A673 (cell line): Measurements from ENCODE around the gene TMC1. TPM values are rescaled to one million over a fixed set of nuclear protein-coding genes. Genes with fewer than 3 reads are reported as not detected.

Experiments
- BruUV-seq: library from RNA; stranded (reverse); fragments of 400-500 nt; replicated peaks from 2 replicates; lab custom pipeline; 2021; lab: Mats Ljungman, UMichigan
- CTCF ChIA-PET: fragments of 300-600 bp; sonication (Branson Sonifier 250); formaldehyde crosslinking; loops from one replicate; lab custom pipeline; 2022; ENCODE audit warnings: antibody characterized with exemption; lab: Charles Lee
- POLR2A ChIA-PET: fragments of 300-600 bp; sonication (Branson Sonifier 250); formaldehyde crosslinking; loops from one replicate; lab custom pipeline; 2022; ENCODE audit warnings: antibody characterized with exemption; ENCODE audit not compliant: low non-redundant PET; lab: Charles Lee
- DNase-seq: peaks from one replicate; pipeline ENCODE4 v3.0.0-alpha.2; 2015; ENCODE audit warnings: low spot score
- H3K27ac ChIP-seq: fragments of 200-600 bp; sonication (generic); 2 replicates; pipeline ENCODE4 v1.5.1; 2016; ENCODE audit warnings: mixed run types, low read depth, mild to moderate bottlenecking, mixed read lengths, antibody characterized with exemption, low read length; ENCODE audit not compliant: poor library complexity, severe bottlenecking
- H3K27me3 ChIP-seq: fragments of 200-600 bp; sonication (generic); replicated peaks from 2 replicates; pipeline ENCODE4 v1.6.1; 2017; ENCODE audit warnings: mixed run types, low read depth, mild to moderate bottlenecking, mixed read lengths, antibody characterized with exemption, low read length; ENCODE audit not compliant: insufficient read depth, poor library complexity
- H3K36me3 ChIP-seq: fragments of 200-600 bp; sonication (generic); 2 replicates; pipeline ENCODE4 v1.6.1; 2016; ENCODE audit warnings: mixed run types, mild to moderate bottlenecking, mixed read lengths, antibody characterized with exemption, low read length; ENCODE audit not compliant: insufficient read depth, poor library complexity, severe bottlenecking
- H3K4me1 ChIP-seq: fragments of 200-600 bp; sonication (generic); 2 replicates; pipeline ENCODE4 v1.6.1; 2017; ENCODE audit warnings: mixed run types, mild to moderate bottlenecking, mixed read lengths, antibody characterized with exemption, low read length; ENCODE audit not compliant: insufficient read depth, poor library complexity, severe bottlenecking
- H3K4me3 ChIP-seq: fragments of 200-600 bp; sonication (generic); 2 replicates; pipeline ENCODE4 v1.5.1; 2016; ENCODE audit warnings: low read depth, mixed run types, mild to moderate bottlenecking, mixed read lengths, low read length; ENCODE audit not compliant: poor library complexity, severe bottlenecking
- H3K9me3 ChIP-seq: fragments of 200-600 bp; sonication (generic); 2 replicates; pipeline ENCODE4 v1.6.1; 2016; ENCODE audit warnings: mixed run types, low read depth, mild to moderate bottlenecking, mixed read lengths, antibody characterized with exemption, low read length; ENCODE audit not compliant: poor library complexity, severe bottlenecking
- EZH2 ChIP-seq: fragments of 200-600 bp; sonication (generic); IDR thresholded peaks from 2 replicates; pipeline ENCODE4 v1.6.1; 2017; ENCODE audit warnings: borderline replicate concordance, low read depth, mild to moderate bottlenecking, mixed read lengths, antibody characterized with exemption, low read length; ENCODE audit not compliant: poor library complexity, severe bottlenecking
- intact Hi-C: fragments of 100-400 bp; cut with micrococcal nuclease; formaldehyde crosslinking; loops from one replicate; pipeline ENCODE4 v1.10.0; 2022; ENCODE audit not compliant: unreplicated experiment
- total RNA-seq: library from RNA; stranded (reverse); gene quantifications from 2 replicates; pipeline ENCODE4 v1.2.3, GENCODE V29; 2021
- TF ChIP-seq, protein P1 (sequence below): fragments of 300-800, 200-600 bp; sonication (generic); conservative IDR thresholded peaks from 2 replicates; pipeline ENCODE4 v1.5.1; 2017; ENCODE audit warnings: low read depth, mild to moderate bottlenecking, antibody characterized with exemption, low read length, moderate library complexity, mixed read lengths

TMC1 gene
- total RNA-seq, 1 experiment from 2014 or later, result 0.75 TPM

GRCh38 chr9:72823971-72824370, 302.6 kb downstream of the TMC1 start:
- H3K27ac ChIP-seq, result no peak overlapping the region
- POLR2A ChIA-PET, result no interaction called here
- H3K4me1 ChIP-seq, result no peaks in the 10 kb centered on the region
- BruUV-seq, result no TSS peak
- intact Hi-C loops, result loop anchor here (2.0 kb wide), 1 partner anchor 543 kb away; no protein-coding TSS in a partner anchor
- TF ChIP-seq, protein P1, sequence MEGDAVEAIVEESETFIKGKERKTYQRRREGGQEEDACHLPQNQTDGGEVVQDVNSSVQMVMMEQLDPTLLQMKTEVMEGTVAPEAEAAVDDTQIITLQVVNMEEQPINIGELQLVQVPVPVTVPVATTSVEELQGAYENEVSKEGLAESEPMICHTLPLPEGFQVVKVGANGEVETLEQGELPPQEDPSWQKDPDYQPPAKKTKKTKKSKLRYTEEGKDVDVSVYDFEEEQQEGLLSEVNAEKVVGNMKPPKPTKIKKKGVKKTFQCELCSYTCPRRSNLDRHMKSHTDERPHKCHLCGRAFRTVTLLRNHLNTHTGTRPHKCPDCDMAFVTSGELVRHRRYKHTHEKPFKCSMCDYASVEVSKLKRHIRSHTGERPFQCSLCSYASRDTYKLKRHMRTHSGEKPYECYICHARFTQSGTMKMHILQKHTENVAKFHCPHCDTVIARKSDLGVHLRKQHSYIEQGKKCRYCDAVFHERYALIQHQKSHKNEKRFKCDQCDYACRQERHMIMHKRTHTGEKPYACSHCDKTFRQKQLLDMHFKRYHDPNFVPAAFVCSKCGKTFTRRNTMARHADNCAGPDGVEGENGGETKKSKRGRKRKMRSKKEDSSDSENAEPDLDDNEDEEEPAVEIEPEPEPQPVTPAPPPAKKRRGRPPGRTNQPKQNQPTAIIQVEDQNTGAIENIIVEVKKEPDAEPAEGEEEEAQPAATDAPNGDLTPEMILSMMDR, result no peak
- TF ChIP-seq EZH2, result no peak
- no peaks in the 10 kb centered on the region for H3K9me3 ChIP-seq
- no peak for DNase-seq
- H3K27me3 ChIP-seq, result no peaks in the 10 kb centered on the region
- CTCF ChIA-PET, result interaction anchor here (0.5 kb wide), 1 partner anchor 403 kb away, joined by 3 read pairs; no protein-coding TSS in a partner anchor
- H3K36me3 ChIP-seq, result no peaks in the 10 kb centered on the region
- no peak overlapping the region for H3K4me3 ChIP-seq

- intact Hi-C loops, result no loop called here
- POLR2A ChIA-PET, result no interaction called here
- CTCF ChIA-PET, result no interaction called here
Measured at GRCh38 chr9:72826996-72827949, 305.9 kb downstream of the TMC1 start.

GRCh38 chr9:72827950-72828731, 306.7 kb downstream of the TMC1 start:
- no TSS peak for BruUV-seq
- POLR2A ChIA-PET, result no interaction called here
- CTCF ChIA-PET, result no interaction called here
- Histone ChIP-seq H3K27ac (no peak overlapping the region), H3K9me3 (no peaks in the 10 kb centered on the region), H3K27me3 (no peaks in the 10 kb centered on the region), H3K4me1 (no peaks in the 10 kb centered on the region), H3K4me3 (no peak overlapping the region), H3K36me3 (no peaks in the 10 kb centered on the region)
- TF ChIP-seq, protein P1, result no peak
- TF ChIP-seq EZH2, result no peak
- intact Hi-C loops, result no loop called here
- no peak for DNase-seq

More at GRCh38 chr9:72826996-72827949, 305.9 kb downstream of the TMC1 start:
- Histone ChIP-seq H3K9me3 (no peaks in the 10 kb centered on the region), H3K4me1 (no peaks in the 10 kb centered on the region), H3K4me3 (no peak overlapping the region), H3K27me3 (no peaks in the 10 kb centered on the region), H3K27ac (no peak overlapping the region), H3K36me3 (no peaks in the 10 kb centered on the region)
- BruUV-seq, result no TSS peak
- no peak for TF ChIP-seq EZH2
- TF ChIP-seq, protein P1, result no peak
- no peak for DNase-seq
